OCI-M2 (cell line): ENCODE data around the gene SLC16A12.
"Not testable (repeated sequence)": the region's sequence is repeated elsewhere in the genome, so short reads cannot be mapped to it uniquely, and the experiment has no call there.

ENCODE experiments used
- DNase-seq: peaks from one replicate; lab custom pipeline; 2025; ENCODE audit not compliant: unreplicated experiment; lab: John Stamatoyannopoulos, UW

The SLC16A12 gene

GRCh38 chr10:89393898-89394297, 141.5 kb downstream of the SLC16A12 start:
- DNase-seq = no peak

DNA sequence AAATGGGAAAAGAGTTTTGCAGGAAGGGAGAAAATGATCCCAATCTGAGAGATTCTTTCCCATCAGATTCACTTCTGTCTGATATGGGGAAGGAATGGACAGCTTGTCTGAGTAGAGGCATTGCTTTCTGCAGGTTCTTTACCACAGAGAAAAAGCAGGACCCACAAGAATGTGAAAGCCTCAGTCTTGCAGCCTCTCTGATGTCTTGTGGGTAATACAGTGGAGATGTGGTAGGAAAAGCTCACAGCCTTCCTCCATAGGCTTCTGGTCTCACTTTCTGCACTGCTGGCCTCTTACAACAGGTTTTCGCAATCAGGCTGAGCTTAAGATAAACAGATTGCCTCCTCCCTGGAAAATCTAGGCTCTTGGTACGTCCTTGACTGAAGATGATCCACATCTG, 142.4 kb downstream of the SLC16A12 start:
- no peak for DNase-seq

DNA sequence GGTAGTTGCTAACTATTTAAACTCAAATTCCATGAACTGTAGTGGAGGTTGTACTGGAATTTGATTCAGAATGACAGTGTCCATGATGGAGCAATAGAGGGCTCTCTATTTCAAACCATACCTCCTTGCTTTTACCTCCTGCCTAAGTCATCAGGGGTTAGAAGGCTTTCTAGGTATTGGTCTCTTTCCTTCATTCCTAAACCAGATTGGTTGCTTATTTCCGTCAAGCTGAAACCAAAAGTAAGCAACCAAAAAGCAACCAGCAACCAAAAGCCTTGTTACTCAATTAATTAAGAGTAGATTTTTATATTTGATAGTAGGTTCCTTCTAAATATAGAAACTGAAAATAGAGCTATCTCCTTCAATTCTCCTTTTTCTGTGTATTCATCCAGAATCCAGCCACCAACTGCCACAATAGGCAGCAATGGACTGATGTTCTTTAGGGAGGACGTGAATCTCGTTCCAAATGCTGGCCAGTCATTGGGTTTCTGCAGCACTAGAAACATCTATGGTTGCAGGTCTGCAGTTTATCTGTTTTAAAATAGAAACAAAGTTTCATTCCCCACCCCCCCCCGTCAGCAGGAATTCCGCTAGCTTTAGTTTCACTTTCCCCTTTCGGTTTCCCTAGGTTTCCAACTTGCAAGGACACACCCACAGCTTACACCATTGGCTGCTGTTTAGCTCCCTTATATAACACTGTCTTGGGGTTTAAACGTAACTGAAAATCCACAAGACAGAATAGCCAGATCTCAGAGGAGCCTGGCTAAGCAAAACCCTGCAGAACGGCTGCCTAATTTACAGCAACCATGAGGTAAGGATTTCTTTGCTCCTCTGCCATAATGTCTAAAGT, 143.3 kb downstream of the SLC16A12 start, which contains the start of gene IFIT1:
IFIT1 (plus strand) TSS at position 717 of the 850 bp plus-strand sequence; CDS start at position 807, 90 bp downstream.
- no peak for DNase-seq

DNA sequence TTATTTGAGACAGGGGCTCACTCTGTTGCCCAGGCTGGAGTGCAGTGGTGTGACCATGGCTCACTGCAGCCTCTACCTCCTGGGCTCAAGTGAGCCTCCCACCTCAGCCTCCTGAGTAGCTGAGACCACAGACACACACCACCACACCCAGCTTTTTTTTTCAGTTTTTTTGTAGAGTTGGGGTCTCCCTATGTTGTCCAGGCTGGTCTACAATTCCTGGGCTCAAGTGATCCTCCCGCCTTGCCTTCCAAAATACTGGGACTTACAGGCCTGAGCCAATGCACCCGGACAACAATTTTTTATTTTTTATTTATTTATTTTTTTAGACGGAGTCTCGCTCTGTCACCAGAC, 144.2 kb downstream of the SLC16A12 start:
- DNase-seq = not testable (repeated sequence)

GRCh38 chr10:89390476-89391225, 144.7 kb downstream of the SLC16A12 start:
- no peak for DNase-seq

DNA sequence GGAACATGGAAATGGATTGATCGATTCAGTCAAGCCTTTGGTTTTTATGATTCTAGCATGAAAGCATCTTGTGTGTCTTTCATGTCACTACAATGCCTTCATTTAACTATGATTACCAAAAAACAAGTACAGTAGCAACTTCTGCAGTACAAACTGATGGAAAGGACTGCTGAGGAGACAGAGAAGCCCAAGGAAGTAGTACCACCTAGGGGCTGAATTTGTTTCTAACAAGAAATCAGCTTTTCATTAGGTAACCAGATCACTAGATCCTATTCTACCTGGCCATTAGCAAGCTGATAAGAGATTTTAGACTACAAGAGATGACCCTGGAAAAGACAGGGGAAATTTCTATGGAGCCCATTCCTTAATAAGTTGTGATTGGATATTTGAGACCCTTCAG, 146.1 kb downstream of the SLC16A12 start:
- DNase-seq = no peak

DNA sequence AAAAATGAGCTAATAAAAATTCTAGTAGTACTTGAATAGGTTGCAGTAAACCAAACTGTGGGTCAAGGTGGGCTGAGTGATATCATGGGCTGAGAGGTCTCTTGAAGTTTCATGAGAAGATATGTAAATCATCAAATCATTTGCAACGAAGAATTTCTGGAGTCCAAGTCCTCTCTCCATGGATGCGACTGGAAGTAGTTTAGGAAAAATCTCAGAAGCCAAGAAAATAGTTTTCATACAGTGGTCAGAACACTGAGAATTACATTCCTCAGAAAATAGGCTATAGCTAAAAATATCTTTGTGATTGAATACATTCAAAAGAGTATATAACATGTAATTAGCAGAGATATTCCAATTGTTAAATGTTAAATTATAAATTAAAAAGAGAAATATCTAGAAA, 146.6 kb downstream of the SLC16A12 start:
- no peak for DNase-seq

DNA sequence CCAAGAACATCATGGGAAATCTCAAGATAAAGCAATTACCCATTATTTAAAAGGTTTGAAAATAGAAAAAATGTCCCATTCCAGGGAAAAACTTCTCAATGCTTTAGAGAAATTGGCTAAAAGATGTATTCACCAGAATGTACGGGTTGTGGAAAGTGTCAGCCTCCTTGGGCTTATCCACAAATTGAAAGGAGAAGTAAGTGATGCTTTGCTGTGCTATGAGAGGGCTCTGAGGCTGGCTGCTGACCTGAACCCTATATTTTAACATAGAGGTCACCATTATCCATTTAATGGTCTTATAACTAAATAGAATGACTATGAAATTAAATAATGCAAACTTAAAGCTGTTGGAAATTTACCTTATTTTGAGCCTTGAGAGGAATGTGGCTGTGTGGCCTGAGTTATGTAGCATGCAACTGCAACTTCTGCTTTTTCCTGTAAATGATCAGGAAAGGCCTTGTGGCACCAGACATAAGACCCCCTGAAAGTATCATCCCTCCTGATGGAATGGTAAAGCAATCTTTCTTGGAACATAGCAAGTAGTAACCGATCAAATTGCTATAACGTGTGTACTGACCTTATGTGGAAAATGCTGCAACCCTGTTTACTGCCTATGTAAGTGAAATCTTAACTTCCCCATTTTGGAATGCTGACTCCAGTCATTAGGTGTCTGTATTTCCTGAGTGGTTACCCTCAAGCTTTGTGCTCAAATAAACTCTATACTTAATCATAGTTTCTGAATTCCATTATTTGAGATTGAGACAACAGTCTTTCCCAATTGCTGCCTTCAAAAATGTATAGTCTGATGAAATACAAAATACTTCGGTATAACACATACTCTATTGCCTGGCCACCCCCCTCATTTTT, 150.7 kb downstream of the SLC16A12 start:
- DNase-seq = no peak

GRCh38 chr10:89382757-89383156, 152.6 kb downstream of the SLC16A12 start:
- no peak for DNase-seq
